BJ (cell line): ENCODE measurements around the gene IRF3. TPM values are rescaled to one million over a fixed set of nuclear protein-coding genes. Genes with fewer than 3 reads are reported as not detected.
A peak's percentile ranks its signal among the peaks of the same experiment; 100 is the strongest.

ENCODE experiments used
- CTCF ChIA-PET: fragments of 350-600 bp; formaldehyde crosslinking; extraction: SDS; loops from one replicate; lab custom pipeline; 2021; ENCODE audit warnings: antibody characterized with exemption, inconsistent platforms; lab: Yijun Ruan, JAX
- POLR2A ChIA-PET: fragments of 300-600 bp; sonication (Branson Sonifier 250); formaldehyde crosslinking; extraction: SDS; loops from one replicate; lab custom pipeline; 2021; ENCODE audit warnings: antibody characterized with exemption; lab: Charles Lee
- DNase-seq: peaks from one replicate; pipeline ENCODE4 v3.0.0-alpha.2; 2011; ENCODE audit warnings: low read depth
- H3K27me3 ChIP-seq: 2 replicates; pipeline ENCODE4 v1.6.0; 2011; ENCODE audit warnings: low read length; ENCODE audit not compliant: control insufficient read depth, insufficient read depth
- H3K36me3 ChIP-seq: 2 replicates; pipeline ENCODE4 v1.5.1; 2011; ENCODE audit warnings: low read length; ENCODE audit not compliant: control insufficient read depth, insufficient read depth
- H3K4me3 ChIP-seq: 2 replicates; pipeline ENCODE4 v1.5.1; 2011; ENCODE audit warnings: low read depth, mild to moderate bottlenecking, control low read depth, low read length
- CTCF ChIP-seq: IDR thresholded peaks from 2 replicates; pipeline ENCODE4 v1.5.1; 2011; ENCODE audit warnings: low read depth, mild to moderate bottlenecking, control low read depth, inconsistent platforms, low read length, moderate library complexity; ENCODE audit not compliant: insufficient read depth
- polyA plus RNA-seq: library from polyadenylated mRNA; depleted of rRNA; stranded (reverse); fragments of >200 nt; gene quantifications from 2 replicates; pipeline ENCODE4 v1.2.3, GENCODE V29; 2011

The IRF3 gene
- polyA plus RNA-seq, 1 experiment, result 68.5 TPM

GRCh38 chr19:49645592-49645991 lies 20.1 kb downstream of the IRF3 start:
- DNase-seq, result no peak
- ChIA-PET CTCF (interaction anchor here (1.1 to 1.3 kb wide), 3 partner anchors 11 to 36 kb away, joined by 3 to 4 read pairs (median 3); no protein-coding TSS in a partner anchor), POLR2A (no interaction called here)
- Histone ChIP-seq H3K36me3 (peaks cover 28% of the 10 kb centered on the region), H3K4me3 (no peak overlapping the region), H3K27me3 (no peaks in the 10 kb centered on the region)
- no peak for TF ChIP-seq CTCF

- no peak for TF ChIP-seq CTCF
- Histone ChIP-seq H3K4me3 (no peak overlapping the region; the same call in 1 of the 2 replicates), H3K36me3 (peaks cover 24% of the 10 kb centered on the region), H3K27me3 (no peaks in the 10 kb centered on the region)
- CTCF ChIA-PET, result interaction anchor here (0.6 to 2.0 kb wide), 4 partner anchors 20 to 73 kb away, joined by 3 to 9 read pairs (median 5); no protein-coding TSS in a partner anchor
- DNase-seq, result no peak
- POLR2A ChIA-PET, result no interaction called here
Observed at GRCh38 chr19:49643466-49643865, 22.2 kb downstream of the IRF3 start.

- ChIA-PET CTCF (interaction anchor here (2.0 kb wide), 2 partner anchors 30 to 72 kb away, joined by 6 to 9 read pairs; no protein-coding TSS in a partner anchor), POLR2A (interaction anchor here (0.6 to 1.0 kb wide), 4 partner anchors 17 to 155 kb away, joined by 3 to 5 read pairs (median 4); no protein-coding TSS in a partner anchor)
- Histone ChIP-seq H3K27me3 (no peaks in the 10 kb centered on the region), H3K36me3 (peaks cover 23% of the 10 kb centered on the region), H3K4me3 (peak overlapping the region; percentile 71)
- DNase-seq, result no peak
- TF ChIP-seq CTCF, result no peak
Observed at GRCh38 chr19:49642492-49643035, 23.1 kb downstream of the IRF3 start.

GRCh38 chr19:49641688-49642491 lies 23.8 kb downstream of the IRF3 start, which contains the start of gene SCAF1:
Gene SCAF1 (plus strand): TSS chr19:49642209. CDS start chr19:49645027, 2,818 bp downstream.
- no peak for TF ChIP-seq CTCF
- Histone ChIP-seq H3K36me3 (peaks cover 17% of the 10 kb centered on the region), H3K27me3 (no peaks in the 10 kb centered on the region), H3K4me3 (peak within 1 kb of the TSS; percentile 71)
- peak; percentile 97 for DNase-seq
- POLR2A ChIA-PET, result interaction anchor here (0.6 to 1.0 kb wide), 6 partner anchors 18 to 154 kb away, joined by 3 to 8 read pairs (median 4); no protein-coding TSS in a partner anchor
- CTCF ChIA-PET, result interaction anchor here (0.6 to 2.0 kb wide), 4 partner anchors 31 to 72 kb away, joined by 3 to 9 read pairs (median 6); no protein-coding TSS in a partner anchor
